A549 treated with CpdA at 1 μM for 4 hours (cell line): ENCODE results near the gene LUM. TPM values are rescaled to one million over a fixed set of nuclear protein-coding genes. Genes with fewer than 3 reads are reported as not detected.

ENCODE experiments used
- total RNA-seq: library from RNA; stranded (reverse); fragments of 200-300 nt; extraction: Qiagen RNA extraction; gene quantifications from 5 replicates; pipeline ENCODE4 v1.2.3, GENCODE V29; 2022; ENCODE audit warnings: low read depth

LUM gene
- total RNA-seq: 0.12 to 0.28 TPM (median 0.24 TPM) in 5 replicates

GRCh38 chr12:91111366-91112325, at the start of gene LUM:
Gene LUM, minus strand, starts transcription at chr12:91111494. Its CDS starts 2,515 bp downstream, at chr12:91108979.

GRCh38 chr12:91057368-91058165, 53.7 kb downstream of the LUM start, which contains the start of gene KERA:
Gene KERA, minus strand, starts transcription at chr12:91058024. Its CDS starts 1,743 bp downstream, at chr12:91056281.

Other genes with a start within 250 kb of the LUM start
- gene CCER1, start 156.3 kb downstream of the LUM start, total RNA-seq: not detected in 5 replicates
- not detected in 5 replicates for gene EPYC, start 106.5 kb downstream of the LUM start, total RNA-seq
- gene KERA, start 53.5 kb downstream of the LUM start, total RNA-seq: not detected in 5 replicates
- not detected in 5 replicates for gene DCN, start 71.3 kb upstream of the LUM start, total RNA-seq